ENCODE measurements around the gene CDH2.

The CDH2 gene

DNA sequence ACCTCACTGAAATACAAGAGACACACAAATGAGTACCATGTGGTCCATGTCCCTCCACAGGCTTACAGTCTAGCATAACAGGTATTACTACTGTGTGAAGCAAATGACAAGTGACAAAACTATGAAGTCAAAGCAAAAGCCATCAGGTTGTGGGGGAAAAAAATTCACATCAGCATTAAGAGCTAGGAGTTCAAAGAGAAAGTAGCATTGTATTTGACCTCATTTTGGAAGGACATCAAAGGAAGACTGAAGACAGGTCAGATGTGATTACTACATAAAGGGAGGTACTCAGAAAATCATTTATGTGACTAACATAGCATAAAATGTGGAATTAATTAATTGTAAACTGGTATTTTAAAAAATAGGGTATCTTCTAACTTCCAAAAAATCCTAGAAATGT, 224.2 kb downstream of the CDH2 start:
- H3K4me3 ChIP-seq (ENCODE audit: control insufficient read depth, low read depth, low read length) = no peak overlapping the region
- TF ChIP-seq, protein P1, sequence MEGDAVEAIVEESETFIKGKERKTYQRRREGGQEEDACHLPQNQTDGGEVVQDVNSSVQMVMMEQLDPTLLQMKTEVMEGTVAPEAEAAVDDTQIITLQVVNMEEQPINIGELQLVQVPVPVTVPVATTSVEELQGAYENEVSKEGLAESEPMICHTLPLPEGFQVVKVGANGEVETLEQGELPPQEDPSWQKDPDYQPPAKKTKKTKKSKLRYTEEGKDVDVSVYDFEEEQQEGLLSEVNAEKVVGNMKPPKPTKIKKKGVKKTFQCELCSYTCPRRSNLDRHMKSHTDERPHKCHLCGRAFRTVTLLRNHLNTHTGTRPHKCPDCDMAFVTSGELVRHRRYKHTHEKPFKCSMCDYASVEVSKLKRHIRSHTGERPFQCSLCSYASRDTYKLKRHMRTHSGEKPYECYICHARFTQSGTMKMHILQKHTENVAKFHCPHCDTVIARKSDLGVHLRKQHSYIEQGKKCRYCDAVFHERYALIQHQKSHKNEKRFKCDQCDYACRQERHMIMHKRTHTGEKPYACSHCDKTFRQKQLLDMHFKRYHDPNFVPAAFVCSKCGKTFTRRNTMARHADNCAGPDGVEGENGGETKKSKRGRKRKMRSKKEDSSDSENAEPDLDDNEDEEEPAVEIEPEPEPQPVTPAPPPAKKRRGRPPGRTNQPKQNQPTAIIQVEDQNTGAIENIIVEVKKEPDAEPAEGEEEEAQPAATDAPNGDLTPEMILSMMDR (conservative IDR thresholded peaks at IDR 0.05; ENCODE audit: control insufficient read depth, insufficient read depth, low read depth, low read length) = no peak
- peak; percentile 29 for DNase-seq (ENCODE audit: low read depth)

DNA sequence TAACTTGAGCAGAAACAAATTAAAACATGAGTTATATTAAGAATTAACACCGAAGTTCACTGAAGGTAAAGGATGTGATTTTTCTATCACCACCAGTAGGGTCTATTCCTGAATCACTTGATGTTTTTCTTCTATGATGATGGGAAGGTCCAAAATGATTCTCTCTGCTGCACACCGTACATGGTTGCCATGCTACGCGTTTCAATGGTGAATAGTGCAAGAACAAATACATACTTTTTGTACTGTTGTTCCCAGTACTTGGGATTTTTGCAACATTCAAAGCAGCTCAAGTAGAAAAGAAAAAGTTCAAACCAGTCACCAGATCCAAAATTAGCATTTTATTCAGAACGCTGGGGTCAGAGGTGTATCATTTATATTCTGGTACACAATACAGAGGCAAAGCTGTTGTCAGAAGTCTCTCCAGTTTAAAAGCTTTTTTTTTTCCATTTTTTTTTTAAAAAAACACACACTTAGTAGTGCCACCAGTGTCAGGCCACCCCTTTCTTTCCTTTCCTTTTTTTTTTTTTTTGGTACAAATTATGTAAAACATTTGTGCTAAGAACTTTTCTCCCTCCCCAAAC, 226.2 kb downstream of the CDH2 start:
- H3K4me3 ChIP-seq (ENCODE audit: control insufficient read depth, low read depth, low read length) = no peak overlapping the region
- TF ChIP-seq, protein P1 (conservative IDR thresholded peaks at IDR 0.05; ENCODE audit: control insufficient read depth, insufficient read depth, low read depth, low read length) = no peak
- DNase-seq (ENCODE audit: low read depth) = no peak

DNA sequence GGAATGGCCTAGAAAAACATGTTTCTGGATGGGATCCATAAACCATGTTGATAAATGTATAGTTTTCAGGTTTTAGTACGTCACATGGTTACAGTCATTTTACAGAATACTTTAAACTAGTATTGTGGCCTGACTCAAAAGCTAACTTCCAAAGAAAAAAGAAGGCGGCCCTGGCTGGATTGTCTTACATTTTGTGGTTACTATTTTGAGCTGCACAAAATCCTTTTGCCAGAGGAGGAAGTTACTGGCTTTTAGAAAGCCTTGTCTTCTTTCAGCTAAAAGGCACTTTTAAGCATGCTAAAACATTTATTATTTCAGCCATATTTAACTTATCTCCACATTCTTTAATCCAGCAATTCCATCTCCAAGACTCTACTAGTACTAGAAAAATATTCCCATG, 227.9 kb downstream of the CDH2 start:
- no peak overlapping the region for H3K4me3 ChIP-seq (ENCODE audit: control insufficient read depth, low read depth, low read length)
- DNase-seq (ENCODE audit: low read depth) = no peak
- TF ChIP-seq, protein P1 (conservative IDR thresholded peaks at IDR 0.05; ENCODE audit: control insufficient read depth, insufficient read depth, low read depth, low read length) = no peak

DNA sequence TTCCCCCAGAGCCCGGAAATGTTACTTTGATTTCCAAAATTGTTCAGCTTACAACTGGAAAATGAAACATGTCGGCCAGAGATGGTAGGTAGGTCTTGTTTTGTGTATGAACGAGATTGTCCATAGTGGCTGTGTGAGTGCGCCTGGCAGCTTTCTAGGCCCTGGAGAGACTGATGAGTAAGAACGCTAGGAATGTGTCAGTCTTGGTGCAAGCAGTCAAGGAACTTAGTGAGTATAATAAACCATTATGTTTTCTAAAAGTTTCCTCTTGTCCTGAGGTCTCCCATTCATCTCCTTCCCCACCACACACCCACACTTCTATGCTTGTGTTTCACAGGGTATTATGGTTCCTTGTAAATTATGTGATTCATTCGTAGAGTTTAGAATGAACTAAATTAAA, 234.2 kb downstream of the CDH2 start:
- DNase-seq (ENCODE audit: low read depth) = peak; percentile 8
- H3K4me3 ChIP-seq (ENCODE audit: control insufficient read depth, low read depth, low read length) = no peak overlapping the region
- TF ChIP-seq, protein P1 (conservative IDR thresholded peaks at IDR 0.05; ENCODE audit: control insufficient read depth, insufficient read depth, low read depth, low read length) = no peak

DNA sequence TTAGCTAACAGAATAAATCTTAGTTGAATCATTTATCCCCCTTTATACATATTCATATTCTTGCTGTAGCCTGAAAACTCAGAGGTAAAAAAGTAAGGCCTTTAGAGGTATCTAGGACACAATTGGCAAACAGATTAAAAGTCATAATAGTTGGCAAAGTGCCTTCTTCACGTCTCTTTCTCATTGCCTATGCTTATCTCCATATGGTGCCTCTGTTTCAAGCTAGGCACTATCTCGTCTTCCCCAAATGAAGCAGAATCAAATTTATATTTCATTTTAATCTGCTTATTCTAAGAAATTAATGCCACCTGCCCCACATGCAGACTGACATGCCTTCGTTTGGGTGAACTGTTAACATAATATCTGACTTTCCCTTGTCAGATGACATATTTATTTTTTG, 245.4 kb downstream of the CDH2 start:
- no peak for DNase-seq (ENCODE audit: low read depth)
- TF ChIP-seq, protein P1 (conservative IDR thresholded peaks at IDR 0.05; ENCODE audit: control insufficient read depth, insufficient read depth, low read depth, low read length) = no peak
- no peak overlapping the region for H3K4me3 ChIP-seq (ENCODE audit: control insufficient read depth, low read depth, low read length)

DNA sequence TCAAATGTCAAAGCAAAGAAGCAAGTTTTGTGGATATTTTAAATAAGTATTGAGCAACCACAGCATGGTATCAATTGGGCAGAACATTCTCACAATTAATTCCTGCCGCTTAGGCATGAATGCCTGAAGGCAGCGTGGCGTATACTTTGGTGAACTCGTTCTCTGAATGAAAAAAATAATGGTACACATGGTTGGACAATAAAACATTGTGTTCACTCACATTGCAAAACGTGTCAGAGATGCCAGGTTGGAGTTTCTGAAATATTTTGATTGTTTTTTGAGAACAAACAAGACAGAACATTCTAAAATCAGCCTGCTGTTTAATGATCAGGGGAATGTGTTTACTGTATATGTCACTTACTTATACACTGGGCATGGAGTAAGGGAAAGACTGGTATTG, 254.2 kb downstream of the CDH2 start:
- no peak overlapping the region for H3K4me3 ChIP-seq (ENCODE audit: control insufficient read depth, low read depth, low read length)
- DNase-seq (ENCODE audit: low read depth) = no peak
- TF ChIP-seq, protein P1 (conservative IDR thresholded peaks at IDR 0.05; ENCODE audit: control insufficient read depth, insufficient read depth, low read depth, low read length) = no peak
